ENCODE data around the gene ZNF264.
"Not testable (repeated sequence)": the region's sequence is repeated elsewhere in the genome, so short reads cannot be mapped to it uniquely, and the experiment has no call there.

The ZNF264 gene

DNA sequence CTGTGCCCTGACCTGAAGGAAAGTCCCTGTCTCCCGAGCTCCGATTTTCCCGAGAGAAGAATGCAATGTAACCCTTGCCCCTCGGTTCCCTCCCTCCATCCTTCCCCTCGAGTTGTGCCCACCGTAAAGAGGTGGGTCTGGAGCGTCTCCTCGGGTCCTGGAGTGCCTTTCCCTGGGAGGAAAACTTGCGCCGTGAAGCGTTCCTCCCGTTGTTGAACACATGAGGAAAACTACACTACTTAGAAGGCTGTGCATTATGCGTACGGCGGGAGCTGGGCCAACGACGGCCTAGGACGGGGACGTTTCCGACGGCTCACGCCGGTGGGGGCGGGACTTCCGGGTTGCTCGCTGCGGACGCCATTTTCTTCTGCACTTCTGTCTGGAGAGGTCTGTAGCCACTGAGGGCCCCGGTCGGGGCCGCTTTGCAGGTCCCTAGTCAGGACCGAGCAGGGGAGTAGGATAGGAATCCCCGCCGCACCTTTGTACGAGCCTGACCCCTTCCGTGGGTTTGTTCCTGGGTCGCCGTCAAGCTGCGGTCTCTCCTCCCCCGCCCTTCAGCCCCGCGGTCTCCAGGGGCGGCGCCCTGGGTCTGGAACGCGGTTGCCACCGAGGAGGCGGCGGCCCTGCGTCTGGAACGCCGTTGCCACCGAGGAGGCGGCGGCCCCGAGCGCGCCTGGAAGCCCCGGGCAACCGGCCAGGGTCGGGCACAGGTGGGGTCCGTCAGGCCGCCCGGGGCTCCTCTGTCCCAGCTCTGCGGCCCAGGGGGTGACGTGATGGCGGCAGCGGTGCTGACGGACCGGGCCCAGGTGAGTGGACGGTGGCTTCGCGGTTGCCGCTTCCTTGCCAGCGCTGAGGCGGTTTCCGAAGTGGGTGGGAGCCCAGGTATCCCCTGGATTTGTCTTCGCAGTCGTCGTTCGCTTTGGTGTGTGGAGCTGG lies at the start of gene ZNF264:
ZNF264 (plus strand) TSS at position 360 of the 936 bp plus-strand sequence; CDS start at position 774, 414 bp downstream.
- DNase-seq (ENCODE audit: low read depth), result peak; percentile 45

DNA sequence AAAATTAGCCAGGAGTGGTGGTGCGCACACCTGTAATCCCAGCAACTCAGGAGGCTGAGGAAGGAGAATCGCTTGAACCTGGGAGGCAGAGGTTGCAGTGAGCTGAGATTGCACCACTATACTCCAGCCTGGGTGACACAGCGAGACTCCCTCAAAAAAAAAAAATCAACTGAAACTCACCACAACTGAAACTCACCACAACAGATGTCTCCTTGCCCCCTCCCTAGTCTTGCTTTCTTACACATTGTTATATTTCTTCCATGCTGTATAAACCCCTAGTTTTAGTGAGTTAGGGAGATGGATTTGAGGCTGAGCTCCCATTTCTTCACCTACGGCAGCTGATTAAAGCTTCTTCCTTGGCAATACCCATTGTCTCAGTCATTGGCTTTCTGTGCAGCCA lies 49.6 kb upstream of the ZNF264 start:
- DNase-seq (ENCODE audit: low read depth), result no peak

DNA sequence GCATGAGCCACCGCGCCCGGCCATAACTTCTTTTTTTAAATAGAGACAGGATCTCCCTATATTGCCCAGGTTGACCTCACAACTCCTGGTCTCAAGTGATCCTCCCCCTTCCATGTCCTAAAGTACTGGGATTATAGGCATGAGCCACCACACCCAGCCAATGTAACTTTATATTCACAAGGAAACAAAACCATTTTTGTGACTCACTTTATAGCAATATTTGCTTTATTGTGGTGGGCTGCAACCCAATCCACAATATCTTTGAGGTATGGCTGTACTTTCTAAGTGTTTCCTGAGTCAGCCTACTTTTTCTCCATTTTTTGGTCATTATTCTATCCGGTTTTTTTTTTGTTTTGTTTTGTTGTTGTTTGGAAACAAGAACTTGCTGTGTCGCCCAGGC lies 38.4 kb upstream of the ZNF264 start:
- DNase-seq (ENCODE audit: low read depth), result no peak

DNA sequence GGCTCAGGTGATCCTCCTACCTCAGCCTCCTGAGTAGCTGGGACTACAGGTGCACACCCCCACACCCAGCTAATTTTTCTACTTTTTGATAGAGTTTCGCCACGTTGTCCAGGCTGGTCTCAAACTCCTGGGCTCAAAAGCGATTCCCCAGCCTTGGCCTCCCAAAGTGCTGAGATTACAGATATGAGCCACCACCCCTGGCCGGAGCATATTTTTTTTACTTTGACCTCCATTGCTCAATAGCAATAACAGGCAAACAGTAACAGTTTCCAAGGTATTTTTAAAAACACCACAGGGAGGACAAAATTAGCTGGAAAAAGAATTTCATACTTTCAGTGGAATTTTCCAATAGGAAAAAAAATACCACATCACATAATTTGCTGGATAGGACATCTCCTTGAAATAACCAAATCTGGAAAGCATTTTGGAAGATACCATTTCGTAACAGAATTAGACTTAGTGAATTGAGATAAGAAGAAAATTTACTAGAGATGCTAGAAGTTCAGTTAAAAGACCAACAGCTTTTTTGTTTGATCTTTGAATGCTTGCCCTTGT lies 29.2 kb upstream of the ZNF264 start:
- no peak for DNase-seq (ENCODE audit: low read depth)

DNA sequence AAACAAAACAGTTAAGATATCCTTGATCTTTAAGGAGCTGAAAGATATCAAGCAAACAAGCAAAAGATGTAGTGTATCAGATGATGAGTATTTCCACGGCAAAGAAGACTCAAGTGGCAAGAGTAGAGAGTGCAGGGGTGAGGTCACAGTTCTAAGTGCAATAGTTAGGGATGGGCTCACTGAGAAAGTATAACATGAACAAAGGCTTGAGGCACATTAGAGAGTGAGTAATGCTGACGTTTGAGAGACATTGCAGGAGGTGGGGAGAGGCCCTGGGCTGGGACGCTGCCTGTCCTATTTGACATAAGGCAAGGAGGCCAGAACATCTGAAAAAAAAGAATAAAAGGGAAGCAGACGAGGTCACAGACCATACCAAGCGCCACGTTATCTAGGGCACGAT lies 25.5 kb upstream of the ZNF264 start:
- no peak for DNase-seq (ENCODE audit: low read depth)

DNA sequence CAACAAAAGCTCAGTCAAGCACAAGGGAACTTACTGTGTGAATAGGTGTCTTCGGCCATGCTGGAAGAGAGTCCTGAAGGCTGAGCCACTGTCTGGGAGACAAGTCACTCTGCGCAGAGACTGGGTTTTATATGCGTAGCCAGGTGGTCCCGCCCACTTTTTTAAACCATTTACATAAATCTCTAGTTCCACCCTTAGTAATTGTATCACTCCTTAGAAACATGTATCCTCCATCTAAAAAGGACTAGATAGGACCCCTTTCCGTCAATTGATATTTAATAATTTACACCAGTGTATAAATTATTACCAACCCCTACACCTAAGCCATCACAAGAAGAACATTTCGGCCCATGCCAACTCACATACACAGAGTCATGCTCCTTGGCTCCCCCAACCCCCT lies 23.9 kb upstream of the ZNF264 start, which contains the start of gene DUXA:
DUXA (minus strand) TSS at position 101 of the 400 bp plus-strand sequence; CDS start at position 59, 42 bp downstream.
- DNase-seq (ENCODE audit: low read depth), result no peak

DNA sequence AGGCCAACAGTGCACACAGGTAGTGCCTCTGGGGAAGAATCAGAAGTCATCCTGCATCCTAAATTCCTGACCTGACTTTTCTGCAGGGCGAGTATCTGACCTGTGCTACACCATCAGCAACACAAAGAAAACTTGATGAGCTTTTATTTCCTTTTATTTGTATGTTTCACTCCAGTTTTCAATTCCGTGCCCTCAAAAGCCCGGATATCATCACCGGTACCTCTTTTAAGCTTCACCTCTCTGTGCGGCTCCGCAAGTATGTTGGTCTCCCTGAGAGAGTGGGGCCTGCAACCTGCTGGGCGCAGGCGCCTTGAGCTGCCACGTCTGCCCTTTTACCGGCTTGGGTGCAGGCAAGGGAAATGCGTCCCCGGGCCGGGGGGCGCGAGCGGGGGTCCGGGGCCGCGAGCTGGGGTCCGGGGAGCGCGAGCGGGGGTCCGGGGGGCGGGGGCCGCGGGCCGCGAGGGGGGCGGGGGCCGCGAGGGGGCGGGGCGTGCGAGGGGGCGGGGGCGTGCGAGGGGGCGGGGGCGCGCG lies 19.7 kb upstream of the ZNF264 start:
- DNase-seq (ENCODE audit: low read depth), result no peak

DNA sequence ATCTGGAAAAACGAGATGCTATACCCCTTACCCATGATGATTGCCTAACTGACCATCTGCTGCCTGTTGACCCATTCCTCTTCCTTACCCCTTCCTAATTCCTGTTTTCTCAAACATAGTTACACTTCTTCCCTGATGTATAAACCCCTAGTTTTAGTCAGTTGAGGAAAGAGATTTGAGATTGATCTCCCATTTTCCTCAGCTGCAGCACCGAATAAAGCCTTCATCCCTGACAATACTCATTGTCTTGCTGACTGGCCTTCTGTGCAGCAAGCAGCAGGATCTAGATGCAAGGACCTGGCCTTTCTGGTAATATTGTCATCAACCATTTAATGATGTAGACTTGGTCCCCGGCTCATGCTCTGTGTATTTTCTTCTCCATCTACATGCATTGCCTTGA lies 999 bp upstream of the ZNF264 start:
- no peak for DNase-seq (ENCODE audit: low read depth)

DNA sequence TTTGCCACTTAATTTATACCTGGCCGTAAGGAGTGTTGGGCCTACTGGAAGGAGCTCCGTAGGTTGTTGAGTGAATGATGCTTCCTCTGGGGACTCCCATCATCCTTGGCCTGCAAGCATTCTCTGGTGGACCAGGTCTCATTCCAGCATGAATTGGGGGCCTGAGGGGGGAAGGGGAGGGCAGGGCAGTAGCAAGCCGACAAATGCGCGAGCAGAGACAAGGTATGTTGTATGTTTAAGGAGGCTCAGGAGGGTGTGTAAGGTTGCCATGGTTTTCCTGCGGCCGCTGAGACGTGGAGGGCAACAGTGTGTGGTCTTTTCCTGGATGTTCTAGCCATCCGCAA lies 749 bp downstream of the ZNF264 start:
- DNase-seq (ENCODE audit: low read depth), result no peak

DNA sequence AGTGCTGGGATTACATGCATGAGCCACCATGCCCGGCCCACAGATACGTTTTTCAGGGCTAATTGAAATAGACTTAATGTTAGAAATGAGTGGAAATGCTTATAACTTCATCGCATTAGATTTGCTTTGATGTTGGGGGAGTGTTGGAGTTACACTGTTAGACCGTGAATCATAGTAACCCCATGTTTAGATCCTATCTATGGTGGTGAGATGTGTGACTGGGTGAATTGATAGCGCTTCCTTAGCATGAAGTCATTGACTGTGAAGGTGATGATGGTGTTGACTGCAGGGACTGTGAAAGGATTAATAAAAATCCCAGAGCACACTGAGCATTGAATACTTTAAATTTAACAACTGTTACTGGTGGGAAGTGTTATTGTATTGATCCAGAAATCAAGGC lies 1.7 kb downstream of the ZNF264 start:
- DNase-seq (ENCODE audit: low read depth), result no peak

DNA sequence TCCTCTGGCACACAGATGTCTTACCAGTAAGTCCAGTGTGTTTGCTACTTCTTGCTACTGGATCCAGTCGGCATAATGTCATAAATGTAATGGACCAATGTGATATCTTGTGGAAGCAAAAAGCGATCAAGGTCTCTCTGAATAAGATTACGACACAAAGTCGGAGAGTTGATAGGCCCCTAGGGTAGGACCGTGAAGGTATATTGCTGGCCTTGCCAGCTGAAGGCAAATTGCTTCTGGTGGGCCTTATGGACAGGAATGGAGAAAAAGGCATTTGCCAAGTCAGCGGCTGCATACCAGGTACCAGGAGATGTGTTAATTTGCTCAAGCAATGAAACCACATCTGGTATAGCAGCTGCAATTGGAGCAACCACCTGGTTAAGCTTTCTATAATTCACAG lies 6.6 kb downstream of the ZNF264 start:
- DNase-seq (ENCODE audit: low read depth), result not testable (repeated sequence)

DNA sequence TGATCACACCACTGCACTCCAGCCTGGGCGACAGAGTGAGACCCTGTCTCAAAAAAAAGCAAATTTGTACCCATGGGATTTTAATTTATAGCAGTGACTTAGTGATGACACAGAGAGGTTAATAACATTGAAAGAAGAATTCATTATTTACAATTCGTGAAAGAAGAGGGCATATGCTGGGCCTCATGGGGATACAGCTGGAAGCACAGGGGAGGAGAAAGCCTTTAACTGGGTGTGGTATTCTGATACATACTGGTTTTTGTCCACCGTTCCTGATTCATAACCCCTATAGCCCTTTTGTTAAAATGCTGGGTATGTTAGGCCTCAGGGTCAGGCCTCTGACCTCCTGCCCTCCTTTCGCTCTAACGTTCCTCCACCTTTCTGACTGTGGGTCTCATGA lies 10.9 kb downstream of the ZNF264 start:
- DNase-seq (ENCODE audit: low read depth), result no peak

DNA sequence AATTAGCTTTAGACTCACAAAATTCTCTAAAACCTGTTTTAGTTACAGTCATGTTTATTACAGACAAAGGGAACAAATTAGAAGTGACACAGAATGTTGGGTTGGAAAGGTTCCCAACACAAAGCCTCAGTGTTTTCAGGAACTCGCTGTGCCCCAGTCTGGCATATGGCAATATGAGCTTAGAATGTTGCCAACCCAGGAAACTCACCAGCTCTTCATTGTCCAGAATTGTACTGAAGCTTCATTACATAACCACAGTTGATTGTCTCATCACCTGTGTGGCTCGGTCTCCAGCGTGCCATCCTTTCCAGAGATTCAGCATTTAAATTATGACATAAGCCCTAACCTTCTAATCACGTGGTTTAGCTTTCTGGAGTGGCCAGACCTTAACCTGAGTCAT lies 19.1 kb downstream of the ZNF264 start:
- DNase-seq (ENCODE audit: low read depth), result no peak

DNA sequence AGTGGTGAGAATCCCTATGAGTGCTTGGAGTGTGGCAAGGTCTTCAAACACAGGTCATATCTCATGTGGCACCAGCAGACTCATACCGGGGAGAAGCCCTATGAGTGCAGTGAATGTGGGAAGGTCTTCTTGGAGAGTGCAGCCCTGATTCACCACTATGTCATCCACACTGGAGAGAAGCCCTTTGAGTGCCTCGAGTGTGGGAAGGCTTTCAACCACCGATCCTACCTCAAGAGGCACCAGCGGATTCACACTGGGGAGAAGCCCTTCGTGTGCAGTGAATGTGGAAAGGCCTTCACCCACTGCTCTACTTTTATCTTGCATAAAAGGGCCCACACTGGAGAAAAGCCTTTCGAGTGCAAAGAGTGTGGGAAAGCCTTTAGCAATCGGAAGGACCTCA lies 20.8 kb downstream of the ZNF264 start:
- no peak for DNase-seq (ENCODE audit: low read depth)

DNA sequence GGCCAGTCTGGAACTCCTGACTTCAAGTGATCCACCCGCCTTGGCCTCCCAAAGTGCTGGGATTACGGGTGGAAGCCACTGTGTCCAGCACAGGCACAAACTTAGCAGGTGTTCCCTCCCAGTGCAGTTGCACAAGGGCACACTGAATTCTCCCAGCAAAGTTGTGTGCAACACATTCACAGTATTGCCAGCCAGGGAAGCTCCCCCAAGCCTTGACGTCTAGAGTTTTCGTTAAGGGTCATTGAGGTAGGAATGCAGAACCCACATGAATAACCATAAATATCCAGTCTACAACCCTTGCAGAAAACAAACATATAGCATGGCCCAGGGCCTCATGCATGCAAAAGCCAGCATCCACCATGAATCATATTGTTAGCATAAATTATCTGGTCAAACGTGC lies 36.2 kb downstream of the ZNF264 start:
- DNase-seq (ENCODE audit: low read depth), result no peak

DNA sequence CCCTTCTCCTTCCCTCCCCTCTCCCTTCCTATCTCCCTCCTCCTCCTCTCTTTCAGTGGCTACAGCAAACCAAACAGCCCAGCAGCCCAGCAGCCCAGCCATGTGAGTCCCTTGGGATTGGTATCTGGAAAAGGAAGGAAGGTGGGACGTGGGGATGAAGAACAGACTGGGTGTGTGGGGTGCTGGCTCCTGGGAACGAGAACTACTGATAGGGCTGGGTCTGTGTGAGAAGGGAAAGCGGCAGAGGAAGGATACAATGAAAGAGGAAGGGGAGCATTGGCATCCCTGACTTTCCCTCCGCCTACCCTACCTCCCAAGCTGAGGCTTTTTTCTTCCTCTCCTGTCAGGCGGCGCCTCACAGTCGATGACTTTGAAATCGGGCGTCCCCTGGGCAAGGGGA lies 40.4 kb downstream of the ZNF264 start:
- no peak for DNase-seq (ENCODE audit: low read depth)

DNA sequence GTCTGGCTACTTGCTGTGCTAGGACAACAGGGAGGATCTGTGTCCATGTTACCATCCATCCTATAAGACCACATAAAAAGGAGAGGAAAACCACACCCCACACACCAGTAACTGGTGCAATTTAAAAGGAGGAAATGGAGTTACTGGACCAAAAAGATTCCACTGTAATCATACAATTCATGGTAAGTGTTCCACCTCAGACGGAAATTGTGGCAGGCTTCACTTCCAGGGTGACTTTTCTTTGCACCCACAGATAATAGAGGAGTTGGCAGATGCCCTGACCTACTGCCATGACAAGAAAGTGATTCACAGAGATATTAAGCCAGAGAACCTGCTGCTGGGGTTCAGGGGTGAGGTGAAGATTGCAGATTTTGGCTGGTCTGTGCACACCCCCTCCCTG lies 41.9 kb downstream of the ZNF264 start:
- no peak for DNase-seq (ENCODE audit: low read depth)

DNA sequence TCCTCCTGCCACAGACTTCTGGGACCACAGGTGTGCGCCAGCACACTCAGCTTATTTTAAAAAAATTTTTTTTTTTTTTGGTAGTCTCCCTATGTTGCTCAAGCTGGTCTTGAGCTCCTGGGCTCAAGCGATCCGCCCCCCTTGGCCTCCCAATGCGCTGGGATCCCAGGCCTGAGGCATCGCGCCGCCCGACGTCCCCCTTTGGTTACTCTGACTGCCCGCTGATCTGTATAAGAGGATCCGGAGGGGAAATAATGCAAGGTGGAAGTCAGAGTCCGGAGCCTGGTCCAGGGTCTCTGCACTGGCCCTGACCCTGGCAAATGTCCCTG lies 48.6 kb downstream of the ZNF264 start:
- no peak for DNase-seq (ENCODE audit: low read depth)

DNA sequence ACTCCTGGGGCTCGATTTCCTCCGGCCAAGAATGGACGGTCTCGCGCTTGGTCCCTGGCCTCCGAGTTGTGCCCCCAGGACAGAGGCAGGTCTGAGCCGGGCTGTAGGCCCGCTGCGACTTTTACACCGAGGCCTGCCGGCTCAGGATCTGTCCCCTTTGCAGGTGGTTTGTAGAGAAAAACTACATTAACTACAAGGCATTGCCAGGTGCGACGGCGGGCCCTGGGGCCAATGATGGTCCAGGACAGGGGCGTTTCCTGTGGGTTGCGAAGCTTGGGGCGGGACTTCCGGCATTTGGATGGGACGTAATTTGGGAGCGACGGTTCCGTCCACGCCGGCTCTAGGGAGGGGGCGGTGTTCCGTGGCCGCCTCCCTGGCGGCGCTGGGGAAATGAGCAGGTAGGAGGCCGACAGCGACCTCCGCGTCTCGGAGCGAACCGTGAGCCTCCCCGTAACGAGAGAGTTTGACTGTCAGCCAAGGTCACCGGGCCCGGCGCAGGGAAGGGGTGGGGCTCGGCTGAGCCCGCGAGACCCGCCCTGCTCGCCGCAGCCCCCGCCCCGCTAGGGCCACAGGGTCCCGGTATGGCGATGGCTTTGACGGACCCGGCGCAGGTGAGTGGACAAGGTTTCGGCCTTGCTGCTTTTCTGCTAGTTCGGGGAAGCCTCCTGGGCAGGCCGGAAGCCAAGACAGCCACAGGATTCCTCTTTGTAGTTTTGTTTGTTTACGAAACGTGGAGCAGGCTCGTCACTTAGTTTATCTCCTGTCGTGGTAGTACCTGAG lies 49.2 kb downstream of the ZNF264 start, which contains the start of gene ZNF805:
ZNF805 (plus strand) TSS at position 322 of the 780 bp plus-strand sequence; CDS start at position 582, 260 bp downstream.
- DNase-seq (ENCODE audit: low read depth), result peak; percentile 59

DNA sequence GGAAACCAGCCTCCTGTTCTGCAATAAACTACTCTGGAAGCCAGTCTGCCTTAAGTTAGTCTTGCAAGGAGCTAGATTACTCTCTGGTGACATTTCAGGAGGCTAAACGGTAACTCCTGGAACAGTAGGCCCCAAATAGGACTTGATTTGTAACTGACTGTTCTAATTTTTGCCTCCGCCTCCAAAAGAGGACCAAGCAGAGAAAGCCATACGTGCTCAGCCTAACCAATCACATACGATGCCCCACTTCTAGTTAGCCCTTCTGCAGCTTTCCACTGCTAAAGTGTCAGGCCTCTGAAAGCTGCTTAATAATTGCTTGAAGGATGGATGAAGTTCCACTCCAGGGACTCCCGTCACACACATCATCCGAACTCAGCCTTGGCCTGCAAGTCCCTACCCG lies 49.9 kb downstream of the ZNF264 start:
- no peak for DNase-seq (ENCODE audit: low read depth)

DNA sequence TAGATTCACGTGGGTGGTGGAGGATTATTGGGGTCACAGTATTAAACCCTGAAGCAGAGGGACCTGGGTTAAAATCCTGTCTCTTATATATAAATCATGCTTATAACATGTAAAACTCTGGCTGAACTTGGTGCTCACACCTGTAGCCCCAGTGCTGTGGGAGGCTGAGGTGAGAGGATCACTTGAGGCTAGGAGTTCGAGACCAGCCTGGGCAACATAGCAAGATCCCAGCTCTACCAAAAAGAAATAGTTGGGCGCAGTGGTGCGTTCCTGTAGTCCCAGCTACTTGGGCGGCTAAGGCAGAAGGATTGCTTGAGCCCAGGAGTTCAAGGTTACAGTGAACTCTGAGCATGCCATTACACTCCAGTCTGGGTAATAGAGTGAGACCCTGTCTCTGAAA lies 51.5 kb downstream of the ZNF264 start:
- DNase-seq (ENCODE audit: low read depth), result no peak

DNA sequence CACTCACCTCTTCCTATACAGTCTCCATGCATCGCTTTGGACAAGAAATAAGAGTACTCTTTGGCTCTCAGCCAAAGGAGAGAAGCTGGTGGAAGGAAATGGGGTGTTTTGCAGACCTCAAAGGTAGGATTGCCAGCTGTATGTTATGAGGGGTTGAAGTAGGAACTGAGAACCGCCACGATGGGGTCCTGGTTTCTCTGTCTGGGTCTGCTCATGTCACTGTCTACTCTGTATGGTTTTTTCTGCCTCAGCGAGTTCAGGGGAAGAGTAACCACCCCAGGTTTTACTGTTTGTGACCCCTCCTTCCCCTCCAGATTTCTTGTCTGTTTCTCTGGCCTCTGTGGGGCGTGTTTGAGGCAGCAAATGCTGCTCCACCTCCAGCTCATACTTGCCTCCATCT lies 53.2 kb downstream of the ZNF264 start:
- no peak for DNase-seq (ENCODE audit: low read depth)

DNA sequence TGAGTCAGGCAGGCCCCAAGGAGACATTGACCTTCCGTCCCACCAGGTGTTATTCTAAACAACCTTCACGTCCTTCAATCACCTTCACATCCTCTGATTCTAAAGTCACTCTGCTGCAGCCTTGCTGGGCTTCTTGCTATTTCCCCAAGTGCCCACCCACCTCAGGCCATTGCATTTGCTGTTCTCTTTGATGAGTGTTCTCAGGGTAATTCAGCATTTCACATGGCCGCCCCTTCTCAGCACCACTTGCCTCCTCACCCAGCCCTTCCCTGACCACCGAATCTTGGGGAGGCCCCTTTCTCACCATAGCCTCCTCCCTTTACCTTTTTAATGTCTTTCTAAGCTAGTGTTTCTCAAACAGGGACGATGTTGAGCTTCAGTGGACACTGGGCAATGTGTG lies 53.8 kb downstream of the ZNF264 start:
- no peak for DNase-seq (ENCODE audit: low read depth)
